Measurements from ENCODE around the gene MACROD1.

Gene MACROD1

DNA sequence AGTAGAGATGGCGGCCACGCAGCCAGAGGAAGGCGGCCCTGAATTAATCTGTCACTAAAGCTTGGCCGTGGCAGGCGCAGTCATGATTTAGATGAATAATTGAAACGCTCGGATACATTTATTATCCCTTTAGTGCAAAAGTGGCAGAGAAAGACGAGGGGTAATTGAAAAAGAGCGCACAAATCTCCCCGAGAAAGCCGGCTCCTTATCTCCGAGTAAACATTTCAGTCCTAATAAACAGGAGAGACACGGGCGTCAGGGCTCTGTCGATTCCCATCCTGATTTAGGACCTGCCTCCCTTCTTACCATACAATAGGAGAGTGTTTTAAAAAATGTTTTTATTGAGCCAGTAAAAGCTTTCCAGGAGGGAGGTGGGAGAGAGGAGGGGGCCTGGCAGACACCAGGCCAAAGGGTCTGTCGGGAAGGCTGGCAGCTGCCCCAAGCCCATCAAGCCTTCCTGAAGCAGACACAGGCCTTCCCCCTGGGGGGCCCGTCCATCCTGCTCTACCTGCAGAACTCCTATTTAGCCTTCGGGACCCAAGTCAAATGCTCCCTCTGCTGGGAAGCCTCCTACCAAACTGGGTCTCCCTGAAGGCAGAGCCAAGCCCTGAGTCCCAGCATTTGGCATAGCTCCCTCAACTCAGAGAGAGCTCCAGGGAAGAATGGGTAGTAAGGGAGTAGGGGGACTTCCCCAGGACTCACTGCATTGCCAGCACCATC lies 156.8 kb downstream of the MACROD1 start:
- DNase-seq, result no peak

DNA sequence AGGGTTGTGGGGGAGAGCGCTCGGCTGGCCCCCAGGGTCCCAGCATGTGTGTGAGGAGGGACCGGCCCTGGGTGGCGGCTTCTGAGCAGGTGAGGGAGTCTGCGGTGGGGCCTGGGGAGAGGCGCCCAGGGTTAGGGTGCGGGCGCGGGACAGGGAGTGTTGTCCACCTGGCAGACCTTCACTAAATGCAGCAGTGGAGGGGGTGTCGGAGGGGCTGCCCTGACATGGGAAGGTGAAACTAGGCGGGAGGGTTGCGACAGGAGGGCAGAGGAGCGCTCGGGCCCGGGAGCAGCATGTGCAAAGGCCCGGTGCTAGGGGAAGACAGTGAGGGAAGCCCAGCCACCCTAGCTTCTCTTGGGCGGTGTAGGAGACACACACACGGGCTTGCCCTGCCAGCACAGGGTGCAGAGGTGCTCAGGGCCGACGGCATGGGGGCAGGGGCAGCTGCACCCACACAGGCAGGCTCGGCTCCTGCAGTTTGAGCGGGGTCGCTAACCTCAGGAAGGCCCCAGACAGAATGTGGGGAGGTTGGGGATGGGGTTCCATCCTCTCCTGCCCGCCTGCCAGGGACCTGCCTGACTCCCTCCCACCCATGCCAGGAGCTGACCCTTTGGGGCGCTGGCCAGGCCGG lies 157.5 kb downstream of the MACROD1 start:
- DNase-seq, result no peak

DNA sequence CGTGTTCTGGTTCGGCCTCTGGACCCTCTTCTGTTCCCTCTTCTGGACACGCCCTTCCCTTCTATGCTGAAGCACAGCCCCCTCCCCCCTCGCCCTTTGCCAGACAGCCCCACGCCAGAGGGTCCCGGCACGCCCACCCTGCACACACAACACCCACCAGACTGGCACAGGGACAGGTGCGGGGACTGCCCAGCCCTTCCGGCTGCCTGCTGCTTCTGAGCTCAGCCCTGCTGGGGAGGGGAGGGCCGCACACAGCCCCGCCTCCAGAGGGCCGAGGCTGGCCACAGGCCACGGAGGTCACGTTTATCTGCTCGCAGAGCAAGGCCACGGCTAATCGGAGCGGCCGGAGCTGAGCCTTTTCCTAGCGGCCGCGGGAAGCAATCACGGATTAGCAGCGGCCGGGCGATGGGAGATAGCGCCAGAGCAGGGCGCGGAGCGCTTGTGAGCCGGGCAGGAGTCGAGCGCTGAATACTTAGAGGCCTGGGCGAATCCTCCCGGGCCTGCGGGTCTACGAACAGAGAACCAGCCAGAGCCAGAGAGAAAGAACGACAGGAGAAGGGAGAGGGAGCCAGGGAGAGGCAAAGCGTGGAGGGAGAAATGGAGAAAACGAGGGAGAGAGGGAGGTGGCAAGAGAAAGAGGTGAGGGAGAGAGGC lies 158.2 kb downstream of the MACROD1 start:
- peak; percentile 92 for DNase-seq

DNA sequence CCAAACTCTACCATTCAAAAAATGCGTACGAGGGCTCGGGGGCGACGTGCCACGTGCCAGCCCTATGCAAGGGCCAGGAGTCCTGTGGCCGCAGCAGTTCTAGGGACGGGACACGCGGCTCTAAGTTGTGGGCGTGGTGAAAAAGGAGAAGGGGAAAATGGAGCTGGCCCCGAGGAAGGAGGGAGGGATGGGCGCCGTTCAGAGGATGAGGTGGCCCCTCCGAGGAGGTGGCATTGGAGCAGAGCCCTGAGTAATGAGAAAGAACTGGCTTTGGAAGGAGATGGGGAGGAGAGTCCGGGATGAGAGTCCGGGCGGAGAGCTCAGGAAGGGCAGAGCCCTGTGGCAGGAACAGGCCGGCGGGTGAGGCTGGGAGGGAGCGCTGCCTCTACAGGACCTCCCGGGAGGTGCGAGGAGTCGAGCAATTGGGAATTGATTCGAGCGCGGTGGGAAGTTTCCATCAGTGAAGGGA lies 158.7 kb downstream of the MACROD1 start:
- DNase-seq, result peak; percentile 46

DNA sequence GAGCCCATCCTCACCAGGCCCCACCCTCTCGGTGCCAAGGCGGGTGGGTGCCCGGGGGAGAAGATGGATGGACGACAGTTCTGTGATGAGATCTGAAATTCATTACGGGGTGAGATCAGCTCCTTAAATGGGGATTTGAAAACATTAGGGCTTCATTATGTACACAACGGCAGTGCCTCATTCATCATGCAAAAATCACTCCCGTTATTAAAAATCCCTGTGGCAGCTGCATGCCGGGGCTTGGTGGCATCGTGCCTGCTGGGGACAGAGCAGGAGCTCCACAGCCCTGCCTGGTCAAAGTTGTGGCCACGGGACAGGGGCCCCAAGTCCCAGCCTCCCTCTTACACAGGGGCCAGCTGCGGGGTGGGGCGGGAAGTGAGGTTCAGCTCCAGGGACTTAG lies 159.5 kb downstream of the MACROD1 start:
- no peak for DNase-seq

DNA sequence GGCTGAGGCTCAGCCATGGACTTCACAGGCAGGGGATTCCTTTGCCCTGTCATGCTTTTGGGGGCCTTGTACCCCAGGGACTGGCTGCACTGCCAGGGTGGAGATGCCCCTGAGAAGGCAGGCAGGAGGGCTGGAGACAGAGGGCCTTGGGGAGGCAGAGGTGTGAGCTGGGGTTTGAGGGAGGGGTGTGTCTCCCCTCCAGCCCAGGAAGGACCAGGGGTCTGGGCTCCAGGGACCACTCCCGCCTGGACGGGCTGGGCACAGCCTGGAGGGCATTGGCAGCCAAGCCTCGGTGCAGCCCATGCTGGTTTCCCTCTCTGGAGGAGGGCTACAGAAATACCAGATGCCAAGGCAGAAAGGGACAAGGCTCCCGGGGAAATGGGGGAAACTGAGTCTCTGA lies 160.2 kb downstream of the MACROD1 start:
- DNase-seq, result no peak

DNA sequence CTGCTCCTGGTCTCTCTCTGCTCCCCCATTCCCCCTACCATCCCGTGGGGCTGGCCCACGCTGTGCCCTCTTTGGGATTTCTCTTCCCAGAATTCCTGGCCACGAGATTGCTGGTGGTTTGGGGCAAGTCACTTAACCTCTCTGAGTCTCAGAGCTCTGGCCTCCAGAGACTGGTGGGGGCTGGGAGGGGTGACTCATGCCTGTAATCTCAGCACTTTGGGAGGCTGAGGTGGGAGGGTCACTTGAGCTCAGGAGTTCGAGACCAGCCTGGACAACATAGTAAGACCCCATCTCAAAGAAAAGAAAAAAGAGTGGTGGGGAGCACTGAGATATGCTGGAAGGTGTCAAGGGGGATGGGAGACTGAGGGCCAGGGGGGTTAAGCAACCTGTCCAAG lies 161.3 kb downstream of the MACROD1 start:
- no peak for DNase-seq

DNA sequence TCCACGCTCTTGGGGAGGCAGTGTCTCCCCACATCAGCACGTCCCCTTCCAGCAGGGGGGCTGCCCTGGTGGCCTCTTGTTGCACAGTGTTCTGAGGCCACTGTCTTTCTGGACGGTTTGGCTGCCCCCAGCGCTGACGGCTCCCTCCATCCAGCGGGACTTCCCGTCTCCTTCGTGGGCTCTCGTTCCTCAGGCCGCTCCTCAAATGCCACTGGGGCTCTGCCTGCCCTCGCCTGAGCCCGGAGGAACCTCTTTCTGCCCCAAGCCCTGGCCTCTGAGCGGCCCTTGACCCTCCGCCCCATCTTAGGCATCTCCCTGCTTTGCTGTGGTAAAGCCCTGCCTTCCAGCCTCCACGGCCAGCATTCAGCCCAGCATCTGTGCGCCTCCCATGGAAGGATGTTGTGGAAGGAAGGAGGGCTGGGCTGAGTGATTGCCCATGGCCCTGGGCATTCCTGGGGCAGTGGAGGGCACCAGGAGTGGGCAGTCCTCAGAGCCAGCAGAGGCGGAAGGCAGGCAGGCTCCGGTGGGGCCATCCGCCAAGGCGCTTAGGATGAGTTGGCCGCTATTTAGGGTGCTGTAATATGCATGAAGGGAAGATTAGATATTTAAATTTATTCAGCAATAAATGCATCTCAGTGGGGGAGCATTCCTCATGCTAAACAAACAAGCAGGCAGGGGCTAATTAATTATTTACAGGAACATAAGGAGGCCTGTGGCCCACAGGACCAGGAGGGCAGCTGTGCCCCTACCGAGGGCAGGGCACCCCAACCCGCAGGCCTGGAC lies 161.9 kb downstream of the MACROD1 start:
- DNase-seq, result no peak

DNA sequence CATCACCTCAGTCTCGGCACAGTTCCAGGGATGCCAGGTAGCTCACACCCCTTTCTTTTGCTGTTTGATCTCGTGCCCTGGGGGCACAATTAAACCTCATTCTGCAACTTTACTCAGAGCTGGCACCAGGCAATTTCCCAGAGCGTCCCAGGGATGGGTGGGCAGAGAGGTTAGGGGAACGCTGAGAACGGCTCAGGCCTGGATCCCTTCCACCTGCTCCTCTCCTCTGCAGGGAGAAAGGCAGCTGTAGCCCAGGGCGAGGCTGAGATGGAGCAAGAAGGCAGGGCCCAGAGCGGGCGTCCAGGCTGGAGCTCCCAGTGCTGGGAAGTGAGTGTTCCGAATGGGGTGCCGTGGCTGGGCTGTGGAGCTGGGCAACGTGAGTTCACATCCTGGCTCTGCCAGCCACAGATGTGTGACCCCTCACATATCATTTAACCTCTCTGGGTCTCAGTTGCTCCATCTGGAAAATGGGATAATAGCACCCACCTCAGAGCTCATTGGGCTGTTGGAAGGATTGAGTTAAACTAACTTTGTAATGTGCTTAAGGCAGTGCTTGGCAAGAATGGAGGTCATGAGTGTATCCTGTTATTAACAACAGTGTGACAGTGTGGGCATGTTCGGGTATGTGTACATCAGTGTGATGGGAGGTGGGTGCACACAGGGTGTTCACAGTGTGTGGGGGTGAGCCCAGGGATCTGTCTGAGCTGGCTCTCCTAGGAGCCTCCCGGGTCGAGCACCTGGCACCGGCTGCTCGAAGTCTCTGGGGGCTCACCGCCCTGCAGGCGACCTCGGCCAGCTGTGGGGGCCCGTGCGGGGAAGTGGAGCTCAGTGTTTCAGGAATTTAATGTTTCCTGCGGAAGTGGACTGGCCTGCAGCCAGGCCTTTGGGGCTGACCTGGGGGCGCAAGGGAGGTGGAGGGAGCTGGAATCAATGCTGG lies 164.2 kb downstream of the MACROD1 start:
- DNase-seq, result peak; percentile 30

DNA sequence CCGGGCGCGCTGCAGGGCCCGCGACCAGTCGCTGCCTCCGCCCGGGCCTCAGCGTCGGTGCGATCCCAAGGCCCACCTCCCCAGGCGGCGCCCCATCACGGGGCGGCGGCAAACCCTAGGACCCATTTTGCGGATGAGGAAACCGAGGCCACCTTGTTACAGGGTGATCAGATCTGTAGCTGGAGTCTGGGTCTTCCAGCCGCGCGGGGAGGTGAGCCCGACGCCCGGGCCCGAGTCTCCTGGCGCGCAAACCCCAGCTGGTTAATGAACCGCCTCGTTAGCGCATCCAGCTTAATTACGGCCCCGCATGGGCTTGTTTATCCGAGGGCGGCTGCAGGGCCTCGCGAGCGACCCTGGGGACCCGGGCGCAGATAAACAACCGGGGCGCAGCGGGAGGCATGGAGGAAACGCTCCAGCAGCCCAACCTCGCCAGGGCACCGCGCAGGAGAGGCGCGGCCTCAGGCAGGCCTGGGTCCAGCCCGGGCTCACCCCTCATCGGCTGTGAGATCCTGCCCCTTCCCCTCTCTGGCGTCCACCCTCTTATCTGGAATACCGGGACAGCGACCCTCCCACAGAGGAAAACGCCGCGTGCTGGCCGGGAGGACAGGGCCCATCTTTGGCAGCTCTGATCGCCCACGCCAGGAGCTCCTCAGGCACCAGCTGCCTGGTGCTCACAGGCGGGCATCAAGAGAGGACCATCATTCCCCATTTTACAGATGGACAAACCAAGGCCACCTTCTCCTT lies 165.0 kb downstream of the MACROD1 start:
- peak; percentile 36 for DNase-seq

DNA sequence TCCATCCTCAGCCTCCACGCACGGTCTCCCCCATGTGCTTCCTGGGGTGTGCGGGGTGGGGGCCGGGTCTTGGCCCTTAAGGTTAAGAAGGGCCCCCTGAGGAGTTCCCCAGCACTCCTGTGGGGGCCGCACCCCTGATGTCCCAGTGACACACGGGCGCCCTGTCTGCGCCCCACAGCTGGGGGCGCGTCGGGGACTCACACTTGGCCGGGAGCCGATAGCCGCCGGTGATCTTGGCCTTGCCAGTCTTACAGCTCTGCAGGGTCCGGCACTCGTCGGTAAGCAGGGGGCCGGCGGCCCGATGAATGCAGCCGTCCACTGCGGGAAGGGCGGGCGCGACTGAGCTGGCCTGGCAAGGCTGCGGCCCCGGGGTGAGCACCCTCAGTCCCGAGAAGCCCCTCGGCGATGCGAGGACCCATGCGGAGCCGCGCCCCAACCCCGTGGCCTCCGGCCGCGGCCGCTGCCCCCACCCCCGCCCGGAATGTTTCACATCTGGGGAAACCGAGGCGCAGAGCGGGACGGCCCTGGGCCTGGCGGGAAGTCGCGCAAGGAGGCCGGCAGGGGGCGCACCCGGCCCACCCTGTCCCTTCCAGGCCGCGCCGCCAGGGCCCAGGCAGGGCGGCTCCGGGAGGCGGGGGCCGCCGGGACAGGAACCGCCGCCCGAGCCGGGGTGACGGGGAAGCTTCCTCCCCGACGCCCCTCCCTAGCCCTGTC lies 165.7 kb downstream of the MACROD1 start:
- DNase-seq, result peak; percentile 89

DNA sequence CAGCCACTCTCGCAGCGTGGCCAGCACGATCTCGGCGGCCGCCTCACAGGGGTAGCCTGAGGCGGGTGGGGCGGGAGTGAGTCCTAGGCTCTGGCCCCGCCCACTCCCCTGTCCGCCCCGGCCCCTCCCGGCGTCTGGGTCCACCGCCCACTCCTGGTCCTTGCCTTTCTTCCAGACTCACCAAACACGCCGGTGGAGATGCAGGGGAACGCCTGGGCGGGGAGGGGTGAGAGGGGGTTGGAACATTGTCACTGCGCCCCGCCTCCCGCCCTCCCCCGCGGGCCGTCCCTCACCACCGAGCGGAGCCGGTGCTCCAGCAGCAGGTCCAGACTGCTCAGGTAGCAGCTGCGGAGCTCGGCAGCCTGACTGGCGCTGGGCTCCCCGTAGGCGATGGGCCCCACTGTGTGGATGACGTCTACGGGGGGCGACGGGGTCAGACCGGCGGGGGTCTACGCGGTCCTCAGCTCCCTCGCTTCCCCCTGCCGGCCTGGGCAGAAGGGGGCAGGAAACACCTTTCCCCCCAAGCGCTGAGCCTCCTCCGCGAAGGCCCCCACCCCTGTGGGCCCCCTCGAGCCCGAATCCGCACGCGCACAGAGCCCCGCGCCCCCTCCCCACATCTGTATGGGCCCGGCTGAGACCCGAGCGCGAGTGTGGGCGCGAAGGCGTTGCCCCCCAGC lies 166.4 kb downstream of the MACROD1 start:
- peak; percentile 73 for DNase-seq

DNA sequence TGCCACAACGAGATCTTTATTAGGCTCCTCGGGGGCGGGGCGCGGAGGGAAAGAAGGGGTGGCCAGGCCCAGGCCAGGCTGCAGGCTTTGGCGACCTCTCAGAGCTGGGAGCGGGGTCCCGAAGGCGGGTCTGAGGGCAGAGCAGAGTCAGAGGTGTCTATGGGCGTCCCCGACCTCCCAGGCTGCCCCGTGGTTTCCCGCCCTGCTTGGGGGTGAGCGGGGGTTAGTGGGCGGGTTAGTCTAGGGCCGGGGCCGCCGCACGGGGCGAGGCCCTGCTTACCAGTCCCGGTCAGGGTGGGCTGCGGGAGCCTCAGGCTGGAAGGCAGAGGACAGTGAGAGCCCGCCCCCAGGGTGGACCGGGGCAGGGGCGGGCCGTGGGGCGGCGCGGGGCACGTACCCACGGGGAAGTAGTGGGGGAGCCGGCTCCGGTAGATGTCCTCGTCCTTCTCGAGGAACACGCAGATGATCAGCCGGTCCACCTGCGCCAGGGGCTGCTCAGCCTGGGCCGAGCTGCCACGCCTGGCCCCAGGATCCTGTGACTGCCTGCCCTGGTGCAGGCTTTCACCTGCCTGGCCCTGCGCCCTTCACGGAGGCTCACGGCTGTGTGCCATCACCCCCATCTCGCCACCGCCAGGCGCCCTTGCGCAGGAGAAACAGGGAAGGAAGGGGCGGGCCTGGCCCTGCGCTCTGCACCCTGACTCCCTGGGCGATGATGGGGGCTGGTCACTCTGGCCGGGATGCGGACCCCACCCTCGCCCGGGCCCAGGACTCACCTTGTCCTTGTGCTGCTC lies 167.2 kb downstream of the MACROD1 start:
- peak; percentile 51 for DNase-seq

DNA sequence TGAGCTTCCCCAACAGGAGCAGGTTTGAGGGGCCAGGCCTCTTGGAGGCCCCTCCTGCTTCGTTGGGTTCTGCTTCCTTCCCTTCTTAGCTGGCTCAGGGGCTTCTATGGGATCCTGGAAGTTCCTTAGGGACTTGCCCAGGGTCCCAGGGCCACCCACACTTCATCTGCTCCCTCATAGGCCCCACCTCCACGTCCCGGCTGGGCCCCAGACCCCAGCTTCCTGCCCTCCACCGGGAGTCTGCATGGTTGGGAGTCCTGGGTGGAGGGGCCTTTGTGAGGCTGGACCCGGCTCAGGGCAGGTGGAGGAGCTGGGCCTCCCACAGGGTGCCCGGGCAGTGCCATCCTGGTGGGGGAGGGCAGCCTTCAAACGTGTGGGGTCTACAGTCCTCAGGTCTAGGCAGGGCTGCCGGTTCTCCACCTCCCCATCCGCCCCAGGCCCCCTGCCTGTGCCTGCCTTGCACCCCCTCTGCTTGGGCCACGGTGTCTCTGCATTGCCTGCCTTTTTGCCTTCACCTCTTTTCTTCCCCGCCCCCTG lies 168.0 kb downstream of the MACROD1 start:
- no peak for DNase-seq

DNA sequence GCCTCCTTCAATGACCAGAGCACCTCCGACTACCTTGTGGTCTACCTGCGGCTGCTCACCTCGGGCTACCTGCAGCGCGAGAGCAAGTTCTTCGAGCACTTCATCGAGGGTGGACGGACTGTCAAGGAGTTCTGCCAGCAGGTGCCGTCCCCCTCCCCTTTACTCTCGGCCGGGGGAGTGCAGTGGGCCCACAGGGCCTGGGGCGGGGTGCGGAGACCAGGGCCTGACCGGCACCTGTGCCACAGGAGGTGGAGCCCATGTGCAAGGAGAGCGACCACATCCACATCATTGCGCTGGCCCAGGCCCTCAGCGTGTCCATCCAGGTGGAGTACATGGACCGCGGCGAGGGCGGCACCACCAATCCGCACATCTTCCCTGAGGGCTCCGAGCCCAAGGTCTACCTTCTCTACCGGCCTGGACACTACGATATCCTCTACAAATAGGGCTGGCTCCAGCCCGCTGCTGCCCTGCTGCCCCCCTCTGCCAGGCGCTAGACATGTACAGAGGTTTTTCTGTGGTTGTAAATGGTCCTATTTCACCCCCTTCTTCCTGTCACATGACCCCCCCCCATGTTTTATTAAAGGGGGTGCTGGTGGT lies 168.7 kb downstream of the MACROD1 start:
- DNase-seq, result peak; percentile 29

DNA sequence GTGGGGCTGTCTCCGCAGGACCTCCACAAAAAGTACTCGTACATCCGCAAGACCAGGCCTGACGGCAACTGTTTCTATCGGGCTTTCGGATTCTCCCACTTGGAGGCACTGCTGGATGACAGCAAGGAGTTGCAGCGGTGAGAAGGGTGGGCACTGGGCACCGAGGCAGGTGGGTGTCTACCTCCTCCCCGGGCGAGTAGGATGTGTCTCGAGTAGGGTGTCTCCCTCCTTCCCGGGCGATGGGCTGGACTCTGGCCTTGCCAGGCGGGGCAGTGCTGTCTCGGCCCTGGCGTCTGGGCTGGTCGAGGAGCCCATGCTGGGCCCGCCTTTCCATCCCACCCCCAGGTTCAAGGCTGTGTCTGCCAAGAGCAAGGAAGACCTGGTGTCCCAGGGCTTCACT lies 169.4 kb downstream of the MACROD1 start:
- DNase-seq, result no peak

DNA sequence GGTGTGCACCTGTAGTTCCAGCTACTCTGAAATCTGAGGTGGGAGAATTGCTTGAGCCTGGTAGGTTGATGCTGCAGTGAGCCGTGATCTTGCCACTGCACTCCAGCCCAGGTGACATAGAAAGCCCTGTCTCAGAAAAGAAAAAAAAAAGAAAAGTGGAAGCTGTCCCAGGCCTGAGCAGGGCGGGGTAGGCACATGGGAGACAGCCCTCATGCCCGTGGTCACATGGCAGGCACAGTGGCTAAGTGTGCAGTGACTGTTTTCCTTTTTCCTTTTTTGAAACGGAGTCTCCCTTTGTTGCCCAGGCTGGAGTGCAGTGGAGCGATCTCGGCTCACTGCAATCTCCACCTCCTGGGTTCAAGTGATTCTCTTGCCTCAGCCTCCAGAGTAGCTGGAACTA lies 171.9 kb downstream of the MACROD1 start:
- DNase-seq, result peak; percentile 37

DNA sequence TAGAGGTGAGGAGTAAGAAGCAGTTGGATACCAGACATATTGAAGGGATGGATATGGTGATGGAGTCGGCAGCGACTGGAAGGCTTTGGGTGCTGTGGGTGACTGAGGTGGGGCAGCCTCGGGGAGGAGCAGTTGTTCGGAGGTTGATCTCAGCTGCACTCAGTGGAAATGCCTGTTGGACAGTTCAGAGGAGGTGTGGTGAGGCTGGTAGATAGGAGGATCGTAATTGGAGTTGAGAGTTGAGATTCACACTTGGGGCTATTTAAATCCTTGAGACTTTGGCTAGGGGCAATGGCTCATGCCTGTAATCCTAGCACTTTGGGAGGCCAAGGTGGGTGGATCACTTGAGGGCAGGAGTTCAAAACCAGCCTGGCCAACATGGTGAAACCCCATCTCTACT lies 172.8 kb downstream of the MACROD1 start:
- DNase-seq, result no peak

DNA sequence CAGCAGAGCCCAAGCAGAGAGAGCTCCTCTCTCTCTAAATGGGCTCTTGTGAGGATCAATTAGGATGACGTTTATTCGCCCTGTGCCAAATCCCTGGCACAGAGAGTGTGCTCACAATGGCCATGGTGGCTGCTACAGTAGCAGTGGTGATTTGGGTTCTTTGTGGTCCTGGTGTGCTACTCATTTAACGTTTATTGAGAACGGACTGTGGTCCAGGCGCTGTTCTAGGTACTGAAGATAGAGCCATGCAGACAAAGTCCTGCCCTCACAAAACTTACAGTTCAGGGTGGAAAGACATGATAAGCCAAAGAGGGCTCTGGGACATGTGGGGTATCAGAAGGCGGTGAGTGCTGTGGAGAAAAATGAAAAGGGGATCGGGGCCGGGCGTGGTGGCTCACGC lies 174.4 kb downstream of the MACROD1 start:
- no peak for DNase-seq

Data from hematopoietic multipotent progenitor cell treated with erythropoietin and hydrocortisone succinate and interleukin-3 and kit ligand, for 4 days (in vitro differentiated cells).